GM21381 (cell line): ENCODE results near the gene ENOX2.
"Not testable (repeated sequence)": the region's sequence is repeated elsewhere in the genome, so short reads cannot be mapped to it uniquely, and the experiment has no call there.

Source experiments
- ATAC-seq: cut with Tn5 transposase; IDR thresholded peaks from one replicate; pipeline ENCODE4 v1.9.1; 2021; ENCODE audit warnings: mild to moderate bottlenecking, moderate library complexity; ENCODE audit not compliant: unreplicated experiment

Gene ENOX2

DNA sequence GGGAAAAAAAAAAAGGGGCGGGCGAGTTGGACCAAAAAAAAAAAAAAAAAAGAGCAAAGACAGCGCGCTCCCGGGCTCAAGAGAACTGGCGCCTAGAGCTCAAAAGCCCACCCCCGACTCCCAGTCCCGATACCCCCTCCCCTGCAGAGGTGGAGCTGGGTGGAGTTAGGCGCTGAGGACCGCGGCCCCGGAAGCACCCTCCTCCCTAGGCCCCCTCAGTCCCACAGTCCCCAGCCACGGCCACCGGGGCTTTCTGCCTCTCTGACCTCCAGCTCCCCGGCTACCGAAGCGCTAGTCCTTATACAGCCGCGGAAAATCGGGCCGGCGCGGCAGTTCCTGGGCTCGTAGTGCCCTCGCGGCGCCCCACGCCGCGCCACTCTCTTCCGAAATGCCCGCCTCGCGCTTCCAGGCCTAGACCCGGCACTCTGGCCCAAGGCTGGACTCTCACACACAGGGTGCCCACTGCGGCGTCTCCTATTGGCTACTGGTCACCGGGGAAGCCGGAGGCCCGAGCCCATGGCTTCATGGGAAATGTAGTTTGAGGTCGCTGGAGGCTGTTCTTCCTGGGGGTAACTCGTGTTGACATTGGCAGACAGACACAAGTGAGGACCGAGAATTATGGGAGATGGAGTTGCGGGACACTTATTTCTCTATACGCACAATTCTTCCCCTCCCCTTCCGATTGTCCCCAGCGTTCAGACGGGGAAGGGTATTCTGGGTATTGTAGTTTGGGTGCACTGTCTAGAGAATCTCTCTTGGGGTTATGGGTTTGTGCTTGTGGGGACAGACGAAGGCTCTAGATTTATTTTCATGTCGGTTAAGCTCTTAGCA is at the start of gene ENOX2:
Gene ENOX2, minus strand, starts transcription at position 427 of the 831 bp plus-strand sequence. CDS start 199,993 bp downstream, outside the sequence.
- peak; percentile 98 for ATAC-seq

DNA sequence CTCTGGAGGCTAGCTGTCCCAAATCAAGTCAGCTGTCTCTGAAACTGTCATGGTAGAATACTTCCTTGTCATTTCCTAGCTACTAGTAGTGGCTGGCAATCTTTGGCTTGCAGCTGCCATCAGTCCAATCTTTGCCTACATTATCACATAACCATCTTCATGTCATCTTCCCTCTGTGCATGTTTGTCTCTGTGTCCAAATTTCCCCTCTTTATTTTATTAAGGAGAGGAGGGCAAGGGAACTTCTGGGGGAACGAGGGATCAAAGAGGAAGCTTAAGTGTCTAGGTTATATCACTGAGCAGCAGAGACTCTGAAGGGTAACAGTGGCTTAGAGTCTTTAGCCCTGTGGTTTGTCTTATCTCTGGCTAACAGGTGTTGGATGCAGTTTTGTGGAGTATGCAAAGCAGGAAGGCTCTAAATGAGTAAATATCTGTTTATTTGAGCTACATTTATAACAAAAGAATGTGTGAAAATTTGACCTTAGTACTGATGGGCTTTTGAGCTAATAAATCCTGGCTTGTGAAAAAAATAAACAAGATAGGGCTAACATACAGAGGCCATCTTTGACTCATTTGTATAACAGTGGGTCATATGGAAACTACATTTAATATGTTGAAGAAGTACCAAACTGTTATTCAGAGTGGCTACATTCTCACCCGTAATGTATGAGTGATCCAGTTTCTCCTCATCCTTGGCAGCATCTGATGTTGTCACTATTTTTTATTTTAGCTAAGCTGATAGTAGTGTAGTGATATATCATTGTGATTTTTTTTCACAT is 49.4 kb upstream of the ENOX2 start:
- no peak for ATAC-seq

GRCh38 chrX:130944230-130944629 is 41.2 kb upstream of the ENOX2 start:
- no peak for ATAC-seq

GRCh38 chrX:130937101-130937500 is 34.1 kb upstream of the ENOX2 start:
- no peak for ATAC-seq

GRCh38 chrX:130933358-130933757 is 30.3 kb upstream of the ENOX2 start:
- ATAC-seq, result no peak

GRCh38 chrX:130920405-130920804 is 17.4 kb upstream of the ENOX2 start:
- not testable (repeated sequence) for ATAC-seq

DNA sequence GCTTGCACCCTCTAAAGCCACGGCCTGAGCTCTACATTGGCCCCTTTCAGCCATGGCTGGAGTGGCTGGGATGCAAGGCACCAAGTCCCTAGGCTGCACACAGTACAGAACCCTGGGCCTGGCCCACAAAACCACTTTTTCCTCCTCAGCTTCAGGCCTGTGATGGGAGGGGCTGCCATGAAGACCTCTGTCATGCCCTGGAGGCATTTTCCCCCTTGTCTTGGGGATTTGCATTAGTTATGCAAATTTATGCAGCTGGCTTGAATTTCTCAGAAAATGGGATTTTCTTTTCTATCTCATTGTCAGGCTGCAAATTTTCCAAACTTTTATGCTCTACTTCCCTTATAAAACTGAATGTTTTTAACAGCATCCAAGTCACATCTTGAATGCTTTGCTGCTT is 16.7 kb upstream of the ENOX2 start:
- not testable (repeated sequence) for ATAC-seq

DNA sequence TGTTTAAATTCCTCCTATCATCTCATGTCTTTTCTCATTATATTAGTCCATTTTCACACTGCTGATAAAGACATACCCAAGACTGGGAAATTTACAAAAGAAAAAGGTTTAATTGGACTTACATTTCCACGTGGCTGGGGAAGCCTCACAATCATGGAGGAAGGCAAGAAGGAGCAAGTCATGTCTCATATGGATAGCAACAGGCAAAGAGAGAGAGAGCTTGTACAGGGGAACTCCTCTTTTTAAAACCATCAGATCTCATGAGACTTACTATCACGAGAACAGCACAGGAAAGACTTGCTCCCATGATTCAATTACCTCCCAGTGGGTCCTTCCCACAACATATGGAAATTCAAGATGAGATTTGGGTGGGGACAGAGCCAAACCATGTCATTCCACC is 15.5 kb upstream of the ENOX2 start:
- not testable (repeated sequence) for ATAC-seq

GRCh38 chrX:130916636-130917422 is 13.8 kb upstream of the ENOX2 start:
- no peak for ATAC-seq

- ATAC-seq, result no peak
These were observed 12.3 kb upstream of the ENOX2 start for GRCh38 chrX:130915302-130915701.

DNA sequence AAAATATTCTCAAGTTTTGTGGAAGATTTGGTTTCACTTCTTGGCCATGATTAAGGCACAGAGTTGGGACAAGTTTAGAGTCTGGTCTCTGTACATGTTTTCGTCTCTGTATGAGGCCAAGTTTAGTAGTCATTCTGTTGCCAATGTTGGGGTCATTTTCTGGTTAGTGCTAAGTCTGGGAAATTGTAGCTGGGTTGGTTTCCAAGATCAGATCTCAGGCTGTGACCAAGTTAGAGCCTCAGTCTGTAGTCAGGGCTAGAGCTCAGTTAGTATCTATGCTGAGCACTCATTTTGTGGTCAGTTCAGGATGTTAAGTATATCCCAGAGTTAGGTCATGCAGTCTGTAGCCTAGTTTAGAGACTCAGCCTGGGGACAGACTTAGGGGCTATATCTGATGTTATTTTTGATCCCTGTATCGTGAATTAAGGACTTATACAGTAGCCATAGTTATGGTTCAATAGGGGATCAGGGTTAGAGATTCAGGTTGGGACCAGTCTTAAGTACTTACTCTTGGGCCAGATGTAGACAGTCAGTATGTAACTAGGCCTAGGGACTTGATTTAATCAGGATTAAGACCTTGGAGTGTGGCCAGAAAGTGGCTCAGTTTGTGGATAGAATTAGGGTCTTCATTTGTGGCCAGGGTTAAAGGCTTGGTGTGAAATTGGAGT is 6.6 kb upstream of the ENOX2 start:
- ATAC-seq, result no peak

GRCh38 chrX:130906776-130907175 is 3.8 kb upstream of the ENOX2 start:
- no peak for ATAC-seq

GRCh38 chrX:130902446-130902782 is 595 bp downstream of the ENOX2 start:
- no peak for ATAC-seq

DNA sequence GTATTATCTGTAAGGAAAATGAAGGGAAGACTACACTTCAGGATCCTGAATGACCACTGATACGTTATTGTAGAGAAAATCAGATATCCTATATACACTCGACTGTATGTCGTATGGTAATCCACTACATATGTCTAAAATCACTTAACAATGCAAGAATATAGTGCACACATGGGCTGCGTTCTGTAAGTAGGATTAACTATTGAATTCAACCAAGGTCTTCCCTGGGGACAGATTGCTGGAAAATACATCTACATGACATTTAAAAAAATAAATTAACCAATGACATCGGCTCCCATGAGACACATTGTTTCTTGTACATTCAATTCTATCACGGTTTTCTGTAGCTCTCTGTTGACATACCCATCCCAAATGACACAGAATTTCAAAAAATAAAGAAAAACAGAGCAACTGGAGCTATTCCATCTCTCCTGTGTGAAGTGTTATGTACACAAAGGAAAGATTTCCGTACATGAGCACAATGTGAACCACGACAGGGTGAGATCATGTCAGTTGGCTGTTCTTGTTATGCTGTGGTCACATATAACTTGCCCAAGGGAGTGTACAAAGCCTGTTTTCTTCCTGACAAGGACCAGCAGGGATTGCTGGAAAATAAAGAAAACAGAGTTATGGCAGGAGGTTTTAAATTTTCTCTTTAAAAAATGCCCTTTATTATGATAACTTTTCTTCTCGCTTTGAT is 6.1 kb downstream of the ENOX2 start:
- ATAC-seq, result no peak

DNA sequence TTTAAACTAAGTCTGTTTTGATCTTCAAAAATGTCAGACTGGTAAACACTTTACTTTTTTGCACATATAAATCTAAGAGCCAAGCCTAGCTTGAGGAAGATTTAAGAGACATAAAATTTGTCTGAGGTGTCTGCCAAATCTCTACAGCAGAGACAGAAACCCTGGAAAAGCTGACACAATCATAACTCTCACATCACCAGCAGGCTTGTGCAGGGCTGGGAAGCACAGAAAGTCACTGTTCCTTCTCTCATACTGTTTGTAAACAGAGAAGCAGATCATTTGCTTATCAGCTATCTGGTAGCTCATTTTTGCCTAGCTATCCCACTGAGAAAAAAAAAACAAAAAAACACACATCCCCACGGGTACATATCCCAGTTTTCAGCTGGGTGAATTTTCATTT is 7.0 kb downstream of the ENOX2 start:
- no peak for ATAC-seq

- ATAC-seq, result no peak
These were observed 7.7 kb downstream of the ENOX2 start for GRCh38 chrX:130895299-130895698.

- no peak for ATAC-seq
These were observed 9.5 kb downstream of the ENOX2 start for GRCh38 chrX:130893356-130894085.

- no peak for ATAC-seq
These were observed 15.6 kb downstream of the ENOX2 start for GRCh38 chrX:130887376-130887775.

GRCh38 chrX:130885996-130886395 is 17.0 kb downstream of the ENOX2 start:
- ATAC-seq, result no peak

GRCh38 chrX:130885508-130885907 is 17.5 kb downstream of the ENOX2 start:
- no peak for ATAC-seq
